Smooth muscle cell (in vitro differentiated cells): Measurements from ENCODE around the gene LRIT1. TPM values are rescaled to one million over a fixed set of nuclear protein-coding genes. Genes with fewer than 3 reads are reported as not detected.

ENCODE experiments used
- DNase-seq: peaks from one replicate; lab custom pipeline; 2025; ENCODE audit not compliant: unreplicated experiment; lab: John Stamatoyannopoulos, UW
- H2AFZ ChIP-seq: fragments of 200-600 bp; sonication (generic); 2 replicates; pipeline ENCODE4 v1.6.0; 2016; ENCODE audit warnings: antibody characterized with exemption, low read depth, mild to moderate bottlenecking
- H3F3A ChIP-seq: fragments of 200-600 bp; sonication (generic); 2 replicates; pipeline ENCODE4 v1.6.0; 2017; ENCODE audit warnings: antibody characterized with exemption, low read depth
- H3K27ac ChIP-seq: fragments of 200-600 bp; sonication (generic); 2 replicates; pipeline ENCODE4 v1.5.1; 2016; ENCODE audit warnings: low read depth, mild to moderate bottlenecking
- H3K27me3 ChIP-seq: fragments of 200-600 bp; sonication (generic); 2 replicates; pipeline ENCODE4 v1.6.1; 2016; ENCODE audit warnings: low read depth, mild to moderate bottlenecking
- H3K36me3 ChIP-seq: fragments of 200-600 bp; sonication (generic); 2 replicates; pipeline ENCODE4 v1.5.1; 2016; ENCODE audit warnings: low read depth
- H3K4me1 ChIP-seq: fragments of 200-600 bp; sonication (generic); 2 replicates; pipeline ENCODE4 v1.5.1; 2016; ENCODE audit warnings: low read depth
- H3K4me2 ChIP-seq: fragments of 200-600 bp; sonication (generic); 2 replicates; pipeline ENCODE4 v1.6.0; 2016; ENCODE audit warnings: mild to moderate bottlenecking
- H3K4me3 ChIP-seq: fragments of 200-600 bp; sonication (generic); 2 replicates; pipeline ENCODE4 v1.5.1; 2016; ENCODE audit warnings: mild to moderate bottlenecking
- H3K79me2 ChIP-seq: fragments of 200-600 bp; sonication (generic); 2 replicates; pipeline ENCODE4 v1.6.0; 2016; ENCODE audit warnings: low read depth, mild to moderate bottlenecking
- H3K9ac ChIP-seq: fragments of 200-600 bp; sonication (generic); 2 replicates; pipeline ENCODE4 v1.6.0; 2016; ENCODE audit warnings: low read depth
- H3K9me3 ChIP-seq: fragments of 200-600 bp; sonication (generic); replicated peaks from 2 replicates; pipeline ENCODE4 v1.5.1; 2016; ENCODE audit warnings: low read depth
- H4K20me1 ChIP-seq: fragments of 200-600 bp; sonication (generic); 2 replicates; pipeline ENCODE4 v1.6.0; 2016; ENCODE audit warnings: low read depth
- WGBS: methylation state at CpG from one replicate; pipeline ENCODE4 v1.1.7; 2016; ENCODE audit warnings: low lambda C conversion rate; 5-methylcytosine and 5-hydroxymethylcytosine counted together
- polyA plus RNA-seq: library from polyadenylated mRNA; unstranded; fragments of >200 nt; fragmentation: Nextera tagmentation; extraction: Ambion mirVana; gene quantifications from 2 replicates; pipeline ENCODE4 v1.2.1, GENCODE V29; 2016
- total RNA-seq: library from RNA; depleted of rRNA; stranded (reverse); fragments of >200 nt; gene quantifications from 2 replicates; pipeline ENCODE4 v1.2.3, GENCODE V29; 2014
- TF ChIP-seq, protein P1 (sequence below): fragments of 200-600 bp; sonication (generic); IDR thresholded peaks from 2 replicates; pipeline ENCODE4 v1.5.1; 2017; ENCODE audit warnings: borderline replicate concordance, mild to moderate bottlenecking, antibody characterized with exemption; ENCODE audit not compliant: insufficient read depth, poor library complexity, severe bottlenecking

Gene LRIT1
- total and polyA plus RNA-seq, 2 experiments from 2014 or later: not detected

DNA sequence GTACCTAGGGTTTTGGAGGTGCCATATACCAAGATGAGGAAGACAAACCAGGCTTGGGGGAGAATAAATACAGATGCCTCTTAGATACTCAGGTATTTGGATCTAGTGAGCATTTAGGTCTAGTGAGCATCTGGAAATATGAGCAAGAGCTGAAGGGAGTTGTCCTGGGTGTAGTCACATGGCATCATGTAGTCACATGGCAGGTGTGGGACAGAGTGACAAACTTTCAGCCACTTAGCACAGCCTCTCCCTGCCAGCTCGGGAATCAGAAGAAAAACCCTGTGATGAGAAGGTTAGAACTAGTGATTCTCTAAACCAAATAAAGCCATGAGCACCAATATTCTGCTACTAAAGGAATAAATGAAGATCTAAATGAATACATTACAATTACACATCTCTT, 27.8 kb upstream of the LRIT1 start:
- 92% methylated on average over 1 of the region's 1 CpG for WGBS
- Histone ChIP-seq H3K36me3 (no peaks in the 10 kb centered on the region), H3K27ac (peak overlapping the region; percentile 35), H3K4me3 (no peak overlapping the region), H3K79me2 (no peaks in the 10 kb centered on the region), H3K4me2 (no peak overlapping the region), H2AFZ (no peak overlapping the region), H3K4me1 (no peaks in the 10 kb centered on the region), H4K20me1 (no peaks in the 10 kb centered on the region), H3K9me3 (no peaks in the 10 kb centered on the region), H3K9ac (no peak overlapping the region), H3F3A (no peaks in the 10 kb centered on the region), H3K27me3 (no peaks in the 10 kb centered on the region)
- TF ChIP-seq, protein P1, sequence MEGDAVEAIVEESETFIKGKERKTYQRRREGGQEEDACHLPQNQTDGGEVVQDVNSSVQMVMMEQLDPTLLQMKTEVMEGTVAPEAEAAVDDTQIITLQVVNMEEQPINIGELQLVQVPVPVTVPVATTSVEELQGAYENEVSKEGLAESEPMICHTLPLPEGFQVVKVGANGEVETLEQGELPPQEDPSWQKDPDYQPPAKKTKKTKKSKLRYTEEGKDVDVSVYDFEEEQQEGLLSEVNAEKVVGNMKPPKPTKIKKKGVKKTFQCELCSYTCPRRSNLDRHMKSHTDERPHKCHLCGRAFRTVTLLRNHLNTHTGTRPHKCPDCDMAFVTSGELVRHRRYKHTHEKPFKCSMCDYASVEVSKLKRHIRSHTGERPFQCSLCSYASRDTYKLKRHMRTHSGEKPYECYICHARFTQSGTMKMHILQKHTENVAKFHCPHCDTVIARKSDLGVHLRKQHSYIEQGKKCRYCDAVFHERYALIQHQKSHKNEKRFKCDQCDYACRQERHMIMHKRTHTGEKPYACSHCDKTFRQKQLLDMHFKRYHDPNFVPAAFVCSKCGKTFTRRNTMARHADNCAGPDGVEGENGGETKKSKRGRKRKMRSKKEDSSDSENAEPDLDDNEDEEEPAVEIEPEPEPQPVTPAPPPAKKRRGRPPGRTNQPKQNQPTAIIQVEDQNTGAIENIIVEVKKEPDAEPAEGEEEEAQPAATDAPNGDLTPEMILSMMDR: no peak
- no peak for DNase-seq

- DNase-seq: no peak
- H2AFZ ChIP-seq: peak overlapping the region; percentile 11
- 46% methylated on average over 7 of the region's 7 CpGs for WGBS
Observed at GRCh38 chr10:84267503-84268126, 26.3 kb upstream of the LRIT1 start.

GRCh38 chr10:84265418-84265817, 24.1 kb upstream of the LRIT1 start:
- Histone ChIP-seq H3K27ac (no peak overlapping the region), H3K36me3 (no peaks in the 10 kb centered on the region), H3K4me2 (no peak overlapping the region), H3K79me2 (no peaks in the 10 kb centered on the region), H2AFZ (no peak overlapping the region), H3K9me3 (no peaks in the 10 kb centered on the region), H3F3A (no peaks in the 10 kb centered on the region), H3K4me1 (no peaks in the 10 kb centered on the region), H3K4me3 (no peak overlapping the region), H4K20me1 (no peaks in the 10 kb centered on the region), H3K27me3 (no peaks in the 10 kb centered on the region), H3K9ac (no peak overlapping the region)
- 96% methylated on average over 4 of the region's 4 CpGs for WGBS
- TF ChIP-seq, protein P1: no peak
- no peak for DNase-seq

More at GRCh38 chr10:84267503-84268126, 26.3 kb upstream of the LRIT1 start:
- H3F3A ChIP-seq: no peaks in the 10 kb centered on the region
- TF ChIP-seq, protein P1: peak; percentile 56
- no peaks in the 10 kb centered on the region for H4K20me1 ChIP-seq
- H3K9me3 ChIP-seq: no peaks in the 10 kb centered on the region
- H3K79me2 ChIP-seq: no peaks in the 10 kb centered on the region
- no peaks in the 10 kb centered on the region for H3K4me1 ChIP-seq
- no peaks in the 10 kb centered on the region for H3K27me3 ChIP-seq
- H3K27ac ChIP-seq: no peak overlapping the region
- H3K36me3 ChIP-seq: no peaks in the 10 kb centered on the region
- no peak overlapping the region for H3K9ac ChIP-seq
- no peak overlapping the region for H3K4me3 ChIP-seq
- H3K4me2 ChIP-seq: no peak overlapping the region

GRCh38 chr10:84264611-84265141, 23.3 kb upstream of the LRIT1 start:
- H4K20me1 ChIP-seq: no peaks in the 10 kb centered on the region
- H3F3A ChIP-seq: no peaks in the 10 kb centered on the region
- TF ChIP-seq, protein P1: peak; percentile 93
- H3K4me1 ChIP-seq: no peaks in the 10 kb centered on the region
- H2AFZ ChIP-seq: no peak overlapping the region
- H3K4me2 ChIP-seq: peak overlapping the region; percentile 38
- H3K9ac ChIP-seq: no peak overlapping the region
- DNase-seq: peak; percentile 6
- no peak overlapping the region for H3K27ac ChIP-seq
- H3K9me3 ChIP-seq: no peaks in the 10 kb centered on the region
- H3K4me3 ChIP-seq: no peak overlapping the region
- 11% methylated on average over 11 of the region's 11 CpGs for WGBS
- no peaks in the 10 kb centered on the region for H3K36me3 ChIP-seq
- H3K79me2 ChIP-seq: no peaks in the 10 kb centered on the region
- H3K27me3 ChIP-seq: no peaks in the 10 kb centered on the region
